B cell (primary cell): Measurements from ENCODE around the gene HS3ST1. TPM values are rescaled to one million over a fixed set of nuclear protein-coding genes. Genes with fewer than 3 reads are reported as not detected.

Experiments
- ATAC-seq: fragments of 200-7000 bp; cut with Tn5 transposase; one replicate; pipeline ENCODE4 v1.10.0; 2021; ENCODE audit warnings: low read depth, mild to moderate bottlenecking, moderate number of reproducible peaks, moderate library complexity
- CTCF ChIA-PET: fragments of 350-600 bp; sonication (Branson Sonifier 250); formaldehyde crosslinking; loops from one replicate; lab custom pipeline; 2021; ENCODE audit warnings: antibody characterized with exemption, inconsistent platforms; lab: Charles Lee
- POLR2A ChIA-PET: fragments of 350-600 bp; sonication (Branson Sonifier 250); formaldehyde crosslinking; loops from one replicate; lab custom pipeline; 2021; ENCODE audit warnings: antibody characterized with exemption; lab: Charles Lee
- DNase-seq: peaks from one replicate; pipeline ENCODE4 v3.0.0; 2013
- H2AFZ ChIP-seq: 2 replicates; pipeline ENCODE4 v1.6.1; 2012; ENCODE audit warnings: mild to moderate bottlenecking, low read depth, low read length; ENCODE audit not compliant: insufficient read depth, poor library complexity, severe bottlenecking
- H3K27ac ChIP-seq, 2 donors: 1 replicate in 1 of 2; 2 replicates in 1 of 2; pipeline ENCODE4 v1.5.1; 2012 to 2013; ENCODE audit warnings: low read length in 2 of 2, mild to moderate bottlenecking in 2 of 2, moderate library complexity in 1 of 2
- H3K27me3 ChIP-seq, 4 experiments: fragments of 200-600 bp in 1 of 4; sonication (generic) in 1 of 4; replicated peaks in 1 of 4; 1 replicate in 2 of 4; 2 replicates in 2 of 4; pipeline versions ENCODE4 v1.6.1 to v1.7.0; 2013 to 2016; ENCODE audit warnings: low read length in 3 of 4, mild to moderate bottlenecking in 2 of 4, mixed read lengths in 1 of 4, moderate library complexity in 1 of 4; ENCODE audit not compliant: insufficient read depth in 4 of 4, control insufficient read depth in 3 of 4; ENCODE audit errors: control extremely low read depth in 1 of 4
- H3K36me3 ChIP-seq, 2 experiments: replicated peaks in 1 of 2; 1 replicate in 1 of 2; 2 replicates in 1 of 2; pipeline versions ENCODE4 v1.6.1 to v1.7.1; 2013; ENCODE audit warnings: low read length in 1 of 2; ENCODE audit not compliant: insufficient read depth in 2 of 2, control insufficient read depth in 1 of 2; ENCODE audit errors: control extremely low read depth in 1 of 2, extremely low read depth in 1 of 2
- H3K4me1 ChIP-seq, 2 donors: fragments of 200-600 bp in 1 of 2; sonication (generic) in 1 of 2; 1 replicate in 1 of 2; 2 replicates in 1 of 2; pipeline versions ENCODE4 v1.5.1 to v1.6.1; 2013 to 2017; ENCODE audit warnings: low read length in 2 of 2; ENCODE audit not compliant: control insufficient read depth in 2 of 2, insufficient read depth in 2 of 2
- H3K4me2 ChIP-seq: replicated peaks from 2 replicates; pipeline ENCODE3; 2012; ENCODE audit warnings: mild to moderate bottlenecking, low read depth, low read length; ENCODE audit not compliant: poor library complexity, severe bottlenecking
- H3K4me3 ChIP-seq, 5 experiments: fragments of 200-600 bp in 1 of 5; sonication (generic) in 1 of 5; 1 replicate in 3 of 5; 2 replicates in 2 of 5; pipeline versions ENCODE4 v1.5.1 to v1.7.0; 2011 to 2016; ENCODE audit warnings: low read length in 4 of 5, mild to moderate bottlenecking in 4 of 5, low read depth in 2 of 5, control low read depth in 1 of 5, moderate library complexity in 1 of 5; ENCODE audit not compliant: insufficient read depth in 1 of 5; ENCODE audit errors: control extremely low read depth in 1 of 5, extremely low read depth in 1 of 5
- H3K79me2 ChIP-seq: fragments of 200-600 bp; sonication (generic); one replicate; pipeline ENCODE4 v1.6.0; 2016; ENCODE audit warnings: low read length; ENCODE audit not compliant: control insufficient read depth, insufficient read depth
- H3K9ac ChIP-seq: fragments of 200-600 bp; sonication (generic); 2 replicates; pipeline ENCODE4 v1.6.1; 2017; ENCODE audit warnings: mild to moderate bottlenecking, low read length, moderate library complexity
- H3K9me3 ChIP-seq, 3 donors: one replicate each; pipeline versions ENCODE4 v1.6.1 to v1.7.1; 2013; ENCODE audit warnings: low read length in 2 of 3; ENCODE audit not compliant: control insufficient read depth in 2 of 3, insufficient read depth in 1 of 3; ENCODE audit errors: control extremely low read depth in 1 of 3
- H4K20me1 ChIP-seq: 2 replicates; pipeline ENCODE4 v1.6.0; 2012; ENCODE audit warnings: mild to moderate bottlenecking, low read length; ENCODE audit not compliant: insufficient read depth, control insufficient read depth, poor library complexity, severe bottlenecking
- H3K27ac Mint-ChIP-seq: one replicate; pipeline ENCODE4 v1.8.0; 2021; ENCODE audit warnings: mixed read lengths
- H3K27me3 Mint-ChIP-seq: one replicate; pipeline ENCODE4 v1.8.0; 2021; ENCODE audit warnings: mixed read lengths
- H3K4me1 Mint-ChIP-seq: one replicate; pipeline ENCODE4 v1.8.0; 2021; ENCODE audit warnings: mixed read lengths
- H3K4me3 Mint-ChIP-seq: one replicate; pipeline ENCODE4 v1.8.0; 2021; ENCODE audit warnings: mixed read lengths
- H3K9me3 Mint-ChIP-seq: one replicate; pipeline ENCODE4 v1.8.0; 2022; ENCODE audit warnings: mixed read lengths; ENCODE audit not compliant: insufficient read depth
- EZH2 ChIP-seq: IDR thresholded peaks from 2 replicates; pipeline ENCODE4 v1.6.1; 2012; ENCODE audit warnings: borderline replicate concordance, low read depth, mild to moderate bottlenecking, moderate library complexity, low read length; ENCODE audit not compliant: insufficient read depth, poor library complexity, severe bottlenecking
- WGBS: methylation state at CpG from one replicate; pipeline ENCODE4 v1.1.5; 2013; ENCODE audit warnings: missing lambda C conversion rate; ENCODE audit not compliant: insufficient coverage; 5-methylcytosine and 5-hydroxymethylcytosine counted together
- intact Hi-C: fragments of 100-400 bp; cut with micrococcal nuclease; formaldehyde crosslinking; loops from one replicate; pipeline ENCODE4 v1.10.0; 2022
- polyA plus RNA-seq: library from polyadenylated mRNA; depleted of rRNA; stranded (reverse); fragments of >200 nt; gene quantifications from 2 replicates; pipeline ENCODE4 v1.2.3, GENCODE V29; 2012
- total RNA-seq, 2 donors: library from RNA; stranded (reverse); fragments of 120-200 nt in 1 of 2; gene quantifications; 1 replicate in 1 of 2; 2 replicates in 1 of 2; pipeline versions ENCODE4 v1.2.3 to v1.2.4, GENCODE V29; 2013 to 2022
- TF ChIP-seq, protein P1 (sequence below): fragments of 200-600 bp; IDR thresholded peaks from one replicate; pipeline ENCODE4 v1.8.0; 2022; ENCODE audit warnings: antibody characterized with exemption, mild to moderate bottlenecking

HS3ST1 gene
- total and polyA plus RNA-seq, 2 donors (not counting 1 experiment from before 2014, with no cell fraction given), result 4.3 to 17.7 TPM

GRCh38 chr4:11456401-11456800, 27.7 kb upstream of the HS3ST1 start:
- no peak for ATAC-seq
- Histone ChIP-seq H3K4me3 (no peak overlapping the region), H3K9ac (no peak overlapping the region), H3K9me3 (peaks cover 0 to 18% (median 8%) of the 10 kb centered on the region in 3 donors), H3K4me2 (no peak overlapping the region), H3K27me3 (no peaks in the 10 kb centered on the region), H4K20me1 (no peaks in the 10 kb centered on the region), H3K36me3 (no peaks in the 10 kb centered on the region), H2AFZ (no peak overlapping the region), H3K4me1 (peaks cover 8 to 16% of the 10 kb centered on the region in 2 donors), H3K27ac (no peak overlapping the region), H3K79me2 (no peaks in the 10 kb centered on the region)
- Mint-ChIP-seq H3K9me3 (no peaks in the 10 kb centered on the region), H3K27me3 (peaks cover 8% of the 10 kb centered on the region), H3K27ac (no peak overlapping the region), H3K4me1 (peaks cover 20% of the 10 kb centered on the region), H3K4me3 (no peak overlapping the region)
- TF ChIP-seq, protein P1, sequence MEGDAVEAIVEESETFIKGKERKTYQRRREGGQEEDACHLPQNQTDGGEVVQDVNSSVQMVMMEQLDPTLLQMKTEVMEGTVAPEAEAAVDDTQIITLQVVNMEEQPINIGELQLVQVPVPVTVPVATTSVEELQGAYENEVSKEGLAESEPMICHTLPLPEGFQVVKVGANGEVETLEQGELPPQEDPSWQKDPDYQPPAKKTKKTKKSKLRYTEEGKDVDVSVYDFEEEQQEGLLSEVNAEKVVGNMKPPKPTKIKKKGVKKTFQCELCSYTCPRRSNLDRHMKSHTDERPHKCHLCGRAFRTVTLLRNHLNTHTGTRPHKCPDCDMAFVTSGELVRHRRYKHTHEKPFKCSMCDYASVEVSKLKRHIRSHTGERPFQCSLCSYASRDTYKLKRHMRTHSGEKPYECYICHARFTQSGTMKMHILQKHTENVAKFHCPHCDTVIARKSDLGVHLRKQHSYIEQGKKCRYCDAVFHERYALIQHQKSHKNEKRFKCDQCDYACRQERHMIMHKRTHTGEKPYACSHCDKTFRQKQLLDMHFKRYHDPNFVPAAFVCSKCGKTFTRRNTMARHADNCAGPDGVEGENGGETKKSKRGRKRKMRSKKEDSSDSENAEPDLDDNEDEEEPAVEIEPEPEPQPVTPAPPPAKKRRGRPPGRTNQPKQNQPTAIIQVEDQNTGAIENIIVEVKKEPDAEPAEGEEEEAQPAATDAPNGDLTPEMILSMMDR, result no peak
- DNase-seq, result no peak
- intact Hi-C loops, result no loop called here
- ChIA-PET CTCF (no interaction called here), POLR2A (no interaction called here)
- no CpG with 5 or more reads among the region's 1 CpG for WGBS

GRCh38 chr4:11455201-11455835, 26.6 kb upstream of the HS3ST1 start:
- no peak overlapping the region for H3K4me3 ChIP-seq
- H3K36me3 ChIP-seq, result no peaks in the 10 kb centered on the region
- ChIA-PET POLR2A (interaction anchor here (0.6 kb wide), 1 partner anchor 26 kb away, joined by 7 read pairs; no protein-coding TSS in a partner anchor), CTCF (interaction anchor here (0.9 to 1.0 kb wide), 2 partner anchors 9 to 26 kb away, joined by 3 read pairs; partner anchors contain the start of gene HS3ST1)
- peaks cover 20% of the 10 kb centered on the region for H3K4me1 Mint-ChIP-seq
- H3K4me1 ChIP-seq, result peaks cover 8 to 16% of the 10 kb centered on the region in 2 donors
- H3K27me3 ChIP-seq, result no peaks in the 10 kb centered on the region
- no peak overlapping the region for H2AFZ ChIP-seq
- H3K4me2 ChIP-seq, result peak overlapping the region; percentile 15
- ATAC-seq (no peak), DNase-seq (no peak)
- H3K9ac ChIP-seq, result no peak overlapping the region
- no peak overlapping the region for H3K27ac Mint-ChIP-seq
- H3K27ac ChIP-seq, result no peak overlapping the region
- H3K27me3 Mint-ChIP-seq, result peaks cover 3% of the 10 kb centered on the region
- TF ChIP-seq, protein P1, result no peak
- no peak for TF ChIP-seq EZH2
- H4K20me1 ChIP-seq, result no peaks in the 10 kb centered on the region
- 65% methylated on average over 3 of the region's 5 CpGs for WGBS
- peak overlapping the region; percentile 20 for H3K4me3 Mint-ChIP-seq
- H3K79me2 ChIP-seq, result no peaks in the 10 kb centered on the region
- no peaks in the 10 kb centered on the region for H3K9me3 Mint-ChIP-seq
- peaks cover 0 to 12% (median 8%) of the 10 kb centered on the region in 3 donors for H3K9me3 ChIP-seq
- intact Hi-C loops, result no loop called here
